ENCODE results near the gene SEM1. TPM values are rescaled to one million over a fixed set of nuclear protein-coding genes. Genes with fewer than 3 reads are reported as not detected.

Gene SEM1
- total RNA-seq, 1 donor from 2014 or later: 73.5 TPM

GRCh38 chr7:96691702-96692101 is 17.9 kb downstream of the SEM1 start:
- H3K9me3 Mint-ChIP-seq: peaks cover 4% of the 10 kb centered on the region
- no peak overlapping the region for H3K4me3 Mint-ChIP-seq
- peaks cover 21% of the 10 kb centered on the region for H3K4me1 Mint-ChIP-seq
- peaks cover 34% of the 10 kb centered on the region for H3K36me3 Mint-ChIP-seq
- no peaks in the 10 kb centered on the region for H3K27me3 Mint-ChIP-seq (ENCODE audit: low read depth)
- TF ChIP-seq, protein P1, sequence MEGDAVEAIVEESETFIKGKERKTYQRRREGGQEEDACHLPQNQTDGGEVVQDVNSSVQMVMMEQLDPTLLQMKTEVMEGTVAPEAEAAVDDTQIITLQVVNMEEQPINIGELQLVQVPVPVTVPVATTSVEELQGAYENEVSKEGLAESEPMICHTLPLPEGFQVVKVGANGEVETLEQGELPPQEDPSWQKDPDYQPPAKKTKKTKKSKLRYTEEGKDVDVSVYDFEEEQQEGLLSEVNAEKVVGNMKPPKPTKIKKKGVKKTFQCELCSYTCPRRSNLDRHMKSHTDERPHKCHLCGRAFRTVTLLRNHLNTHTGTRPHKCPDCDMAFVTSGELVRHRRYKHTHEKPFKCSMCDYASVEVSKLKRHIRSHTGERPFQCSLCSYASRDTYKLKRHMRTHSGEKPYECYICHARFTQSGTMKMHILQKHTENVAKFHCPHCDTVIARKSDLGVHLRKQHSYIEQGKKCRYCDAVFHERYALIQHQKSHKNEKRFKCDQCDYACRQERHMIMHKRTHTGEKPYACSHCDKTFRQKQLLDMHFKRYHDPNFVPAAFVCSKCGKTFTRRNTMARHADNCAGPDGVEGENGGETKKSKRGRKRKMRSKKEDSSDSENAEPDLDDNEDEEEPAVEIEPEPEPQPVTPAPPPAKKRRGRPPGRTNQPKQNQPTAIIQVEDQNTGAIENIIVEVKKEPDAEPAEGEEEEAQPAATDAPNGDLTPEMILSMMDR (IDR thresholded peaks at IDR 0.05; ENCODE audit: unreplicated experiment): no peak
- no peak for DNase-seq (ENCODE audit: low spot score in 2 of 2, unreplicated experiment in 2 of 2)
- no peak overlapping the region for H3K27ac Mint-ChIP-seq

GRCh38 chr7:96689414-96689813 is 20.2 kb downstream of the SEM1 start:
- Mint-ChIP-seq H3K9me3 (peaks cover 4% of the 10 kb centered on the region), H3K36me3 (peaks cover 47% of the 10 kb centered on the region), H3K4me3 (no peak overlapping the region), H3K4me1 (peaks cover 10% of the 10 kb centered on the region), H3K27ac (no peak overlapping the region), H3K27me3 (ENCODE audit: low read depth) (no peaks in the 10 kb centered on the region)
- TF ChIP-seq, protein P1 (IDR thresholded peaks at IDR 0.05; ENCODE audit: unreplicated experiment): no peak
- no peak for DNase-seq (ENCODE audit: low spot score in 2 of 2, unreplicated experiment in 2 of 2)

DNA sequence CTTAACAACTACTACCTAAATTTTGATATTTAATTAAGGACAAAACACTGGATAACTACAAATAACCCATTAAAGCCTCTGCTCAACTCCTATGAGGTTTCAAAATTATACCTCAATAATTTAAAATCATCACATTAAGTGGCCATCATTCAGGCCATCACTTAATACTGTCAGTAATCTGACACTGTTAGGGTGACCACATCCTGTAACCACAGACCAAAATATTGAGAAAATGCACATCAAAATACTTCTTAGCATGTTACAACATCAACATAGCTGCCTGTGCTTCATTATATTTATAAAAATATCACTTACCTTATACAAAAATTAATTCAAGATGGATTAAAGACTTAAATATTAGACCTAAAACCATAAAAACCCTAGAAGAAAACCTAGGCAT is 23.3 kb downstream of the SEM1 start:
- Mint-ChIP-seq H3K27me3 (ENCODE audit: low read depth) (no peaks in the 10 kb centered on the region), H3K4me1 (no peaks in the 10 kb centered on the region), H3K36me3 (peaks cover 63% of the 10 kb centered on the region), H3K27ac (no peak overlapping the region), H3K4me3 (no peak overlapping the region), H3K9me3 (peaks cover 22% of the 10 kb centered on the region)
- TF ChIP-seq, protein P1 (IDR thresholded peaks at IDR 0.05; ENCODE audit: unreplicated experiment): no peak
- DNase-seq (ENCODE audit: low spot score in 2 of 2, unreplicated experiment in 2 of 2): no peak

- Mint-ChIP-seq H3K27ac (no peak overlapping the region), H3K27me3 (ENCODE audit: low read depth) (no peaks in the 10 kb centered on the region), H3K36me3 (peaks cover 65% of the 10 kb centered on the region), H3K9me3 (peaks cover 27% of the 10 kb centered on the region), H3K4me1 (no peaks in the 10 kb centered on the region), H3K4me3 (no peak overlapping the region)
- no peak for DNase-seq (ENCODE audit: low spot score in 2 of 2, unreplicated experiment in 2 of 2)
- TF ChIP-seq, protein P1 (IDR thresholded peaks at IDR 0.05; ENCODE audit: unreplicated experiment): no peak
Observed at GRCh38 chr7:96685755-96686154, 23.9 kb downstream of the SEM1 start.

GRCh38 chr7:96685353-96685752 is 24.3 kb downstream of the SEM1 start:
- H3K4me1 Mint-ChIP-seq: no peaks in the 10 kb centered on the region
- H3K4me3 Mint-ChIP-seq: no peak overlapping the region
- no peak overlapping the region for H3K27ac Mint-ChIP-seq
- TF ChIP-seq, protein P1 (IDR thresholded peaks at IDR 0.05; ENCODE audit: unreplicated experiment): no peak
- H3K27me3 Mint-ChIP-seq (ENCODE audit: low read depth): no peaks in the 10 kb centered on the region
- H3K36me3 Mint-ChIP-seq: peaks cover 65% of the 10 kb centered on the region
- DNase-seq (ENCODE audit: low spot score in 2 of 2, unreplicated experiment in 2 of 2): no peak
- peaks cover 30% of the 10 kb centered on the region for H3K9me3 Mint-ChIP-seq

DNA sequence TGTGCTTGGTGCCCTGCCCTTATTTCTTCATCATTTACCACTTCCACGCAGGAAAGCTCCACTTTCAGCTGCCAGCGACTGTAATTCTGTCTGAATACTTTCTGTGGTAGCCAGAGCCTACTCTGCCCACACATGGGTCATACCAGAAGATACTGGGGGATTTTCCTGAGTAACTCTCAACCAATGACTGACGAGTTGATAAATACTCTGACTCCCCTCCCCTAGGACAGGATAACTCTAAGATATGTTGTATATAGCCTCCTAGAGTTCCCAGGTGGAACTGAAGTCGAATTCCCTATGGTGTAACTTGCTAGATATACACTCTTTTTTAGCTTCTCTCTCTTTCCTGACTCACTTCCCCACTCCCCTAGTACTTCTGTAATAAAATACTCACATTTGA is 29.8 kb downstream of the SEM1 start:
- no peaks in the 10 kb centered on the region for H3K27me3 Mint-ChIP-seq (ENCODE audit: low read depth)
- peaks cover 10% of the 10 kb centered on the region for H3K4me1 Mint-ChIP-seq
- no peak overlapping the region for H3K27ac Mint-ChIP-seq
- peaks cover 26% of the 10 kb centered on the region for H3K9me3 Mint-ChIP-seq
- DNase-seq (ENCODE audit: low spot score in 2 of 2, unreplicated experiment in 2 of 2): no peak
- H3K36me3 Mint-ChIP-seq: peaks cover 43% of the 10 kb centered on the region
- TF ChIP-seq, protein P1 (IDR thresholded peaks at IDR 0.05; ENCODE audit: unreplicated experiment): no peak
- H3K4me3 Mint-ChIP-seq: no peak overlapping the region
